ENCODE data around the gene FBXO38.

The FBXO38 gene

GRCh38 chr5:148403344-148403743 lies 19.6 kb downstream of the FBXO38 start:
- TF ChIP-seq EGR1 (IDR thresholded peaks at IDR 0.05) (no peak), TCF12 (IDR thresholded peaks at IDR 0.05; ENCODE audit: low read depth) (no peak), REST (IDR thresholded peaks at IDR 0.05; ENCODE audit: low read depth) (no peak), RAD21 (IDR thresholded peaks at IDR 0.05; ENCODE audit: low read depth) (no peak), TAF1 (IDR thresholded peaks at IDR 0.05; ENCODE audit: low read depth) (no peak), CREB1 (IDR thresholded peaks at IDR 0.05; ENCODE audit: low read depth) (no peak), EP300 (IDR thresholded peaks at IDR 0.05; ENCODE audit: borderline replicate concordance) (no peak), NFIC (IDR thresholded peaks at IDR 0.05) (no peak), CEBPB (IDR thresholded peaks at IDR 0.05) (no peak), ZBTB7A (IDR thresholded peaks at IDR 0.05; ENCODE audit: low read depth) (no peak), FOXM1 (IDR thresholded peaks at IDR 0.05; ENCODE audit: borderline replicate concordance, low read depth) (no peak), USF1 (IDR thresholded peaks at IDR 0.05) (no peak), TEAD4 (IDR thresholded peaks at IDR 0.05) (no peak), YY1 (IDR thresholded peaks at IDR 0.05; ENCODE audit: low read depth) (no peak), MAX (IDR thresholded peaks at IDR 0.05) (no peak)

- TF ChIP-seq FOXM1 (IDR thresholded peaks at IDR 0.05; ENCODE audit: borderline replicate concordance, low read depth): no peak
- TF ChIP-seq EP300 (IDR thresholded peaks at IDR 0.05; ENCODE audit: borderline replicate concordance): no peak
- TF ChIP-seq CREB1 (IDR thresholded peaks at IDR 0.05; ENCODE audit: low read depth): no peak
- TF ChIP-seq TAF1 (IDR thresholded peaks at IDR 0.05; ENCODE audit: low read depth): no peak
- no peak for TF ChIP-seq USF1 (IDR thresholded peaks at IDR 0.05)
- no peak for TF ChIP-seq EGR1 (IDR thresholded peaks at IDR 0.05)
- no peak for TF ChIP-seq TEAD4 (IDR thresholded peaks at IDR 0.05)
- no peak for TF ChIP-seq TCF12 (IDR thresholded peaks at IDR 0.05; ENCODE audit: low read depth)
- no peak for TF ChIP-seq YY1 (IDR thresholded peaks at IDR 0.05; ENCODE audit: low read depth)
- TF ChIP-seq CEBPB (IDR thresholded peaks at IDR 0.05): no peak
- no peak for TF ChIP-seq REST (IDR thresholded peaks at IDR 0.05; ENCODE audit: low read depth)
- TF ChIP-seq RAD21 (IDR thresholded peaks at IDR 0.05; ENCODE audit: low read depth): no peak
- TF ChIP-seq MAX (IDR thresholded peaks at IDR 0.05): no peak
- no peak for TF ChIP-seq ZBTB7A (IDR thresholded peaks at IDR 0.05; ENCODE audit: low read depth)
These were observed 22.6 kb downstream of the FBXO38 start for GRCh38 chr5:148406406-148406805.

GRCh38 chr5:148408092-148408491 lies 24.3 kb downstream of the FBXO38 start:
- TF ChIP-seq ZBTB7A (IDR thresholded peaks at IDR 0.05; ENCODE audit: low read depth) (no peak), MAX (IDR thresholded peaks at IDR 0.05) (no peak), REST (IDR thresholded peaks at IDR 0.05; ENCODE audit: low read depth) (no peak), TEAD4 (IDR thresholded peaks at IDR 0.05) (no peak), EGR1 (IDR thresholded peaks at IDR 0.05) (no peak), EP300 (IDR thresholded peaks at IDR 0.05; ENCODE audit: borderline replicate concordance) (no peak)

- TF ChIP-seq REST (IDR thresholded peaks at IDR 0.05; ENCODE audit: low read depth) (no peak), NFIC (IDR thresholded peaks at IDR 0.05) (no peak), CREB1 (IDR thresholded peaks at IDR 0.05; ENCODE audit: low read depth) (no peak), EGR1 (IDR thresholded peaks at IDR 0.05) (no peak), CEBPB (IDR thresholded peaks at IDR 0.05) (no peak), YY1 (IDR thresholded peaks at IDR 0.05; ENCODE audit: low read depth) (no peak), EP300 (IDR thresholded peaks at IDR 0.05; ENCODE audit: borderline replicate concordance) (no peak), FOXM1 (IDR thresholded peaks at IDR 0.05; ENCODE audit: borderline replicate concordance, low read depth) (no peak), USF1 (IDR thresholded peaks at IDR 0.05) (no peak), TEAD4 (IDR thresholded peaks at IDR 0.05) (no peak), RAD21 (IDR thresholded peaks at IDR 0.05; ENCODE audit: low read depth) (no peak), MAX (IDR thresholded peaks at IDR 0.05) (no peak), TAF1 (IDR thresholded peaks at IDR 0.05; ENCODE audit: low read depth) (no peak), TCF12 (IDR thresholded peaks at IDR 0.05; ENCODE audit: low read depth) (no peak), ZBTB7A (IDR thresholded peaks at IDR 0.05; ENCODE audit: low read depth) (no peak)
These were observed 28.4 kb downstream of the FBXO38 start for GRCh38 chr5:148412124-148412523.

Measured in Ishikawa (cell line).